ENCODE data around the gene ADA.

Gene ADA

DNA sequence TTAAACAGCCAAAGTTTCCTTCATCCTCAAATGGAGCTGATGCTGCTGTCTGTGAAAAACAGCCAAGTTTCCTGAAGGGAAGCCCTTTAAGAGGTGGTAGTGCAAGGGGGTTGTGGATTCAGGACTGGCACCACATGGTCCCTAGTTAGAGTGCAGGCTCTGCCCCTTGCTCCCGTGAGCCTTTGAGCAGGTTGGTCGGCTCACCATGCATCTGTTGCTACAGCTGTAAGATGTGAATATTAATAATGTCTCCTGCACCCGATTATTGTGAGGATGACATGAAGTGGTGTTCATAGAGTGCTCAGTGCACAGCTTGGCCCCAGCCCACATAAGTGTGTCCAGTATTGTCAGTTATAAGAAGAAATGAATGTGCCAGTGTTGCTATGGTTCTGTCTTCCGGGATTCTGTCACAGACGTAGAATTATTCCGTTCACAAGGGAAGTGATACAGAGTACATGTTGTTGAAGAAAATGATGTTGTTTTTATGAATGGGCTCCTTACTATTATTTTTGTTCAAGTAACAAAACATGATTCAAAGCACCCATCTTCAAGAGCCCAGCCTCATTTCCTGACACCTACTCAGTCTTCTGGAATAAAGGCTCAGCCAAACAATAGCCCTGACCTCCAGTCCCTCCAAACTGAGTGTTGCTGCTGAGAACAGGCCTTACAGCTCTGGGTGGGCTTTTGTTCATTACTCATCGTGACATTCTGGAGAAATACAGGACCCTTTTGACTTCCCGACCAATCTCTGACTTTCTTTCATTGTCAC lies 72.0 kb downstream of the ADA start:
- Mint-ChIP-seq H3K4me3 (no peak overlapping the region), H3K36me3 (no peaks in the 10 kb centered on the region), H3K27ac (no peak overlapping the region), H3K4me1 (peaks cover 32% of the 10 kb centered on the region), H3K9me3 (no peaks in the 10 kb centered on the region)
- ATAC-seq = no peak
- no peak for DNase-seq (ENCODE audit: low spot score in 2 of 2)

DNA sequence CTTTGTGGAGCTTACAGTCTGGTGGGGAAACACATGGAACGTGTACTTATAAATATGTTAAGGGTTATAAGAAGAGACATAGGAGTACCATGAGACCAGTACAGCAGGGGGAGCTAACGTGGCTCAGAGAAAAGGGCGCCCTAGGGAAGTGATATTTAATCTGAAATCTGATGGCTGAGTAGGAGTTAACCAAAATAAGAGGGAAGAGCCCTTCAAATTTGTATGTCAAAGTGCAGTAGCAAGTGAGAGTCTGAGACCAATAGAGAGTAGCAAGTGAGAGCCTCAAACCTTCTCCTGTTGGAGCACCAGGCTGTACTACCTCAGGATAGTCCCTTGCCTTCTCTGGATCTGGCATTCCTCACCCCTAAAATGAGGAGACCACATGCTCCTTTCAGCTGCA lies 75.2 kb downstream of the ADA start:
- Mint-ChIP-seq H3K4me3 (no peak overlapping the region), H3K36me3 (no peaks in the 10 kb centered on the region), H3K27ac (peak overlapping the region; percentile 19), H3K4me1 (peaks cover 22% of the 10 kb centered on the region), H3K9me3 (no peaks in the 10 kb centered on the region)
- DNase-seq (ENCODE audit: low spot score in 2 of 2) = no peak
- ATAC-seq = no peak

GRCh38 chr20:44574372-44574771 lies 77.1 kb downstream of the ADA start:
- no peak for ATAC-seq
- Mint-ChIP-seq H3K36me3 (no peaks in the 10 kb centered on the region), H3K4me1 (peaks cover 13% of the 10 kb centered on the region), H3K4me3 (no peak overlapping the region), H3K9me3 (no peaks in the 10 kb centered on the region), H3K27ac (no peak overlapping the region)
- no peak for DNase-seq (ENCODE audit: low spot score in 2 of 2)

- no peak for DNase-seq (ENCODE audit: low spot score in 2 of 2)
- Mint-ChIP-seq H3K4me1 (peaks cover 13% of the 10 kb centered on the region), H3K36me3 (no peaks in the 10 kb centered on the region), H3K9me3 (no peaks in the 10 kb centered on the region), H3K4me3 (no peak overlapping the region), H3K27ac (no peak overlapping the region)
- ATAC-seq = no peak
Measured at GRCh38 chr20:44573501-44573869, 78.0 kb downstream of the ADA start.

DNA sequence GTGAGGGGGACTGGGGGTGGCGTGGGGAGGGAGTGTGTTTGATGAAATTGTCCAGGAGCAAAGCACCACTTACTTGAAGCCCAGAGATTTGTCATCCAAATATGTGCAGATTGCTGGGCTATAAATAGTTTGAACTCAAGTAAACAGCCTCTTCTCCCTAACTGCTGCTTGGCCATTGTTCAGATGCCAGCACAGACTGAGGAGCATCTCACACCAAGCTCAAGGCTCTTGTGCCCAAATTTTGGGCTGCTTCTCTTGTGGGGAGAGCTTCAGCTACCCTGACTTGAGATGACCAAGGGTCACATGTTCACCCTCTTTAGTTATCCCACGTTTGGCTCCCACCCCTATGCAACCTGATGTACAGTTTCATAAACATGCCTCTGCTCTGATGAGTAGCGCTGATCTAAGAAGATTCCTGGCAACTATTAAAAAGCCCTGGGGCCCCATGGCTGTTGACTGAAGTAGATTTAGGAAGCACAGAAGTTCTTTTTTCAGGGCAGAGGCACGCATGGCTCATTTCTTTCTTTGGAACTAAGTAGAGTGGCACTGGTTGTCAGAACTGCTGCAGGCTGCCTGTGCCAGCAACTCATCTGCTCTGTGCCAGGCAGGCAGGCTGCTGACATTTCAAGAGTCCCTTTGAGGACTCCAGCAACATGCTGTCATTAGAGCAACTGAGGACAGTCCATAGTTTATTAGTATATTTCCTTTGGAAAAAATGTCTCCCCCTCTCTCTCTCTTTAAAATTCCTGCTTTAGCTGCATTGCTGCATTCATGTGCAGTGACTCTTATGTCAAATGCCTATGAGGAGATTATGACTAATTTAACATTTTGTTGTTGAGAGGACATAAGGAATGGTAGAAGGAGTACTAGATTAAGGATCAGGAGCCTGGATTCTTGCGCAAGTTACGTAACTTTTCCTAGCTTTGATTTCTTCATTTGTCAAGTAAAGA lies 78.7 kb downstream of the ADA start:
- Mint-ChIP-seq H3K9me3 (no peaks in the 10 kb centered on the region), H3K4me1 (peaks cover 13% of the 10 kb centered on the region), H3K4me3 (no peak overlapping the region), H3K27ac (no peak overlapping the region), H3K36me3 (no peaks in the 10 kb centered on the region)
- DNase-seq (ENCODE audit: low spot score in 2 of 2) (no peak), ATAC-seq (no peak)

- no peaks in the 10 kb centered on the region for H3K36me3 Mint-ChIP-seq
- DNase-seq (ENCODE audit: low spot score in 2 of 2) = no peak
- H3K27ac Mint-ChIP-seq = no peak overlapping the region
- no peak overlapping the region for H3K4me3 Mint-ChIP-seq
- ATAC-seq = no peak
- H3K9me3 Mint-ChIP-seq = no peaks in the 10 kb centered on the region
- H3K4me1 Mint-ChIP-seq = peaks cover 6% of the 10 kb centered on the region
Measured at GRCh38 chr20:44571362-44571988, 80.0 kb downstream of the ADA start.

DNA sequence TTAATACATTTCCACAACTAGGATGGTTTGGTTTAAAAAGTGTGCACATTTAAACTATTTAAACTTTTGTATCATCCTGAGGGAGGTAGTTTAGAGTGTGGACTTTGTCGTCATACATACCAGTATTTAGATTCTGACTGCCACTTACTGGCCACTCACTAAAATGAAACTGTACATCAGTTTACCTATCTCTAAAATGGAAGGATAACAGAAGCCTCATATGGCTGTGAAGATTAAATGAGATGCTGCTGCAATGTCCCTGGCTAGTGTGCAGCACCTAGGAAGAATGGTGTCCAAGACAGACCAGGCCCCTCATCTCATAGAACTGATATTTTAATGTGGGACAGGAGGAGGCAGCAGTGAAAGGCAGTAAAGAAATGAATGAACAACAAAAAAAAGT lies 81.1 kb downstream of the ADA start:
- DNase-seq (ENCODE audit: low spot score in 2 of 2) (no peak), ATAC-seq (no peak)
- Mint-ChIP-seq H3K4me1 (no peaks in the 10 kb centered on the region), H3K27ac (no peak overlapping the region), H3K36me3 (no peaks in the 10 kb centered on the region), H3K9me3 (no peaks in the 10 kb centered on the region), H3K4me3 (no peak overlapping the region)
